ENCODE measurements around the gene FOXL1.
"Not testable (repeated sequence)": the region's sequence is repeated elsewhere in the genome, so short reads cannot be mapped to it uniquely, and the experiment has no call there.

The FOXL1 gene

GRCh38 chr16:86581458-86581857 is 3.1 kb downstream of the FOXL1 start:
- no peak overlapping the region for H3K4me3 ChIP-seq (ENCODE audit: low read length)
- DNase-seq (ENCODE audit: low read depth), result no peak
- TF ChIP-seq CTCF (conservative IDR thresholded peaks at IDR 0.05; ENCODE audit: low read depth, low read length), result no peak

GRCh38 chr16:86584071-86584685 is 5.8 kb downstream of the FOXL1 start:
- H3K4me3 ChIP-seq (ENCODE audit: low read length), result no peak overlapping the region
- TF ChIP-seq CTCF (conservative IDR thresholded peaks at IDR 0.05; ENCODE audit: low read depth, low read length), result no peak
- no peak for DNase-seq (ENCODE audit: low read depth)

GRCh38 chr16:86584726-86585721 is 6.7 kb downstream of the FOXL1 start:
- no peak for DNase-seq (ENCODE audit: low read depth)
- no peak overlapping the region for H3K4me3 ChIP-seq (ENCODE audit: low read length)
- TF ChIP-seq CTCF (conservative IDR thresholded peaks at IDR 0.05; ENCODE audit: low read depth, low read length), result no peak

- TF ChIP-seq CTCF (conservative IDR thresholded peaks at IDR 0.05; ENCODE audit: low read depth, low read length), result no peak
- H3K4me3 ChIP-seq (ENCODE audit: low read length), result no peak overlapping the region
- no peak for DNase-seq (ENCODE audit: low read depth)
Observed at GRCh38 chr16:86585821-86586611, 7.7 kb downstream of the FOXL1 start.

GRCh38 chr16:86587487-86587886 is 9.1 kb downstream of the FOXL1 start:
- H3K4me3 ChIP-seq (ENCODE audit: low read length), result no peak overlapping the region
- TF ChIP-seq CTCF (conservative IDR thresholded peaks at IDR 0.05; ENCODE audit: low read depth, low read length), result no peak
- DNase-seq (ENCODE audit: low read depth), result no peak

- not testable (repeated sequence) for DNase-seq (ENCODE audit: low read depth)
Observed at GRCh38 chr16:86587955-86588354, 9.6 kb downstream of the FOXL1 start.

GRCh38 chr16:86590501-86591144 is 12.3 kb downstream of the FOXL1 start:
- TF ChIP-seq CTCF (conservative IDR thresholded peaks at IDR 0.05; ENCODE audit: low read depth, low read length), result no peak
- no peak for DNase-seq (ENCODE audit: low read depth)
- no peak overlapping the region for H3K4me3 ChIP-seq (ENCODE audit: low read length)

More at GRCh38 chr16:86587955-86588354, 9.6 kb downstream of the FOXL1 start:
- H3K4me3 ChIP-seq (ENCODE audit: low read length), result not testable (repeated sequence)
